Measurements from ENCODE around the gene GPRIN3.

GPRIN3 gene

DNA sequence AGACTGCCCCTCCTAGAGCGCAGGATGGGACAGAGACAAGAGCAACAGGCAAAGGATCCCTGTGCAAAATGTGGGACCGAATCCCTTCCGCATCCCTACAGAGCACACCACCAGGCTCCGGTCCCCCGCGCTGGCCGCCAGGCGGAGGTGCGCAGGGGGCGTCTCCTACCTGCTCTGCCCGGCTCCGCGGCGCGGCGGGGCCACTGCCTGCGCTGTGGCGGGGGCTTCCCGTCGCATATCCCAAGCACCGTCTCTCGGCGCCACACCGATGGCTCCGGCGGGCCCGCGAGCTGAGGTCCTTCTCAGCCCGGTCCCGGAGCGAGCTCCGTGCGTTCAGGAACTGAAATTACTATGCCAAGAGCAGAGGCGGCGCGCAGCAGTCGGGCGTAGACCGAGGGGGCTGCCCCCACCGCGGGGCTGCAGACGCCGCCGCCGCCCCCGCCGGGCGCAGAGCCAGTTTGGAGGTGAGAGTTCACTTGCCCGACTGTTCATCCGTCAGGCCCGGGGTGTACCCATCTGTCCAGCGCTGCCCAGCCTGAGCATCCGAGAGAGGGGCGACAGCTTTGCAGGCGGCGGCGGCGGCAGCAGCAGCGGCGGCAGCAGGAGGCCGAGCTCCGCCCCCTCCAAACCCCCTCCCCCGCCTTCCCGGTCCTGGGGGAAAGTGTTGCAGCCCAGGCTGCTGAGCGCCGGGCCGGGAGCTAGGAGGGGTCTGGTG is at the start of gene GPRIN3:
Gene GPRIN3, minus strand, starts transcription at position 355 of the 715 bp plus-strand sequence. CDS start 57,690 bp downstream, outside the sequence.
- H3K4me3 ChIP-seq (ENCODE audit: low read depth, low read length), result peak within 1 kb of the TSS; percentile 59

DNA sequence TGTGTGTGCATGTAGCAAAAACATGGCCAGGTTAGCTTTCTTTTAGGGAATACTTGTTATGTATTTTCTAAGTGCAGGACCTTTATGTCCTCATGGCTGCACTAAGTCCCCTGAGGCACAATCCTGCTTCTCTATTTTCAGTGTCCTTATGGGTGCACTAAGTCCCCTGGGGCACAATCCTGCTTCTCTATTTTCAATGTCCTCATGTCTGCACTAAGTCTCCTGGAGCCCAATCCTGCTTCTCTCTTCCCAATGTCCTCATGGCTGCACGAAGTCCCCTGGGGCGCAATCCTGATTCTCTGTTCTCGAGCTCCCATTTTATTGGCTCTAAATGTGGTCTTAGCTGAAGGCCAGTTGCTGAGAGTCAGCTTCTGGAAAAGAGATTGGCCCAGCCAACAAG is 49.7 kb upstream of the GPRIN3 start:
- no peak overlapping the region for H3K4me3 ChIP-seq (ENCODE audit: low read depth, low read length)

DNA sequence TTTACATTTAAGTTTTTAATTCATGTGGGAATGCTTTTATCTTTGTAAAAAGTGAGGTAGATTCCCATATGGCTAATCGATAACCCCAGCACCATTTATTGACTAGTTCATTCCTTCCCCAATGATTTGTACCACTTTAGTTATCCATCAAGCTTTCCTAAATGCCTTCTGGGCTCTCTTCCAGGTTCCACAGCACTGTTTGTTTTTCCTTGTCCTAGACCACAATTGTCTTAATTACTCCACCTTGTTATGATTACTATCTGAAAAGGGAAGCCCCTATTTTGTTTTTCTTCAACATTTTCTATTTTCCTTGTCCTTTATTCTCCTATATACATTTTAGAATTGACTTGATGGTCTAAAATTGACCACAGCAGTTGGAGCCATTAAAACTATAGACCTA is 48.5 kb upstream of the GPRIN3 start:
- H3K4me3 ChIP-seq (ENCODE audit: low read depth, low read length), result no peak overlapping the region

DNA sequence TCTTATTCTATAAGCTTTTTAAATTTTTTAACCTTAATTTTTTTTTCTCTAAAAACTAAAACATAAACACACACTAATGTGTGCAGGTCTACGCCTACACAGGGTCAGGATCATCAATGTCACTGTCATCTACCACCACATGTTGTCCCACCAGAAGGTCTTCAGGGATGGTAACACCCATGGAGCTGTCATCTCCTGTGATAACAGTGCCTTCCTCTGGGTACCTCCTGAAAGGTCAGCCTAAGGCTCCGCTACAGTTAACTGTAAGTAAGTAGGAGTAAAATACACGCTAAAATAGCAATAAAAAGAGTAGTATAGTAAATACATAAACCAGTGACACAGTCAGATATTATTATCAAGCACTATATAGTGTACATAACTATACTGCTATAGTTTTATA is 45.9 kb upstream of the GPRIN3 start:
- H3K4me3 ChIP-seq (ENCODE audit: low read depth, low read length), result no peak overlapping the region

DNA sequence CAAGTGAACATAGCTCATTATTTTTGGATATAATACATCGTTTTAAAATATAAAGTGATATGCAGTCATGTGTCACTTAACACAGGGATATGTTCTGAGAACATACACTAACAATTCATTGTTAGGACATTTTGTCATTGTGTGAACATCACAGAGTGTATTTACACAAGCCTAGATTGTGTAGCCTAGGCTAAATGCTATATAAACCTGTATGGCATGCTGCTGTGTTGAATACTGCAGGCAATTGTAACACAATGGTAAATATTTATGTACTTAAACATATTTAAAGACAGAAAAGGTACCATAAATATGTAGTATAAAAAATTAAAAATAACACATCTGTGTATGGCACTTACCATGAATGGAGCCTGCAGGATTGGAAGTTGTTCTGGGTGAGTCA is 44.9 kb upstream of the GPRIN3 start:
- H3K4me3 ChIP-seq (ENCODE audit: low read depth, low read length), result no peak overlapping the region

DNA sequence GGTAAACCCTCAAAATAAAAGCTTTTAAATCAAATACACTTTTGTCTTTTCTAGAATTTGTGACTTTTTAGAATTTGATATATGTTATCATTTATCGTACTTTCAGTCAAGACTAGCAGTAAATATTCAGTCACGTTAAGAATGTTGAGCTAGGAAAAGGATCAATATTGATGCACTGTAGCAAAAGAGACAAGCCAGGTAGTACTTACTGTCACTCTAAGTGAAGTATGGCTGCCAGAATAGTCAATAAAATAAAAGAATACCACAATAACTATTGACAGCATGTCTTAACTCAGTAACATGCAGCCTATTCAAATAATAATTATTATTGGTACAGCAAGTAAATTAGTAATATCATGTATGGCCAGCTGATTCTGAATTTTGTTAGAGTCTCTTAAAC is 43.6 kb upstream of the GPRIN3 start:
- no peak overlapping the region for H3K4me3 ChIP-seq (ENCODE audit: low read depth, low read length)

DNA sequence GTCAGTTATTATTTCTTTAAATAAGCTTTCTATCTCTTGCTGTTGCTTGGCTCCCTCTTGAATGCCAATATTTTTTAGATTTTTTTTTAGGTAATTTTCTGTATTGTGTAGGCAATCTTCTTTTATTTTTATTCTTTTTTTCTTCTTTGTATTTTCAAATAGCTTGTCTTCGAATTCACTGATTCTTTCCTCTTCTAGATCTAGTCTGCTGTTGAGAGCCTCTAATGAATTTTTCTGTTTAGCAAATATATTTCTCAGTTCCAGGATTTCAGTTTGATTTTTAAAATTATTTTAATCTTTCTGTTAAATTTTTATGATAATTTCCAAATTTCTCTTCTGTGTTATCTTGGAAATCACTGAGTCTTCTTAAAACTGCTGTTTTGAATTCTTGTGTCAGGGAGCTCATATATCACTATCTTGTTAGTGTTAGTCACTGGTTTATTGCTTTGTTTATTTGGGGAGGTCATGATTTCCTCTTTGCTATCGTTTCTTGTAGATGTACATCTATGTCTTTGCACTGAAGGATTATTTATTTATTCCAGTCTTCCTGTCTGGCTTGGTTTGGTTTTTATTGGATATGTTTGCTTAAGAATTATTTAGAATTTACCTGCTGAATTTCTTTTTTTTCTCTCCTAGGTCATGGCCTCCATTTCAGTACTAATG is 39.9 kb upstream of the GPRIN3 start:
- no peak overlapping the region for H3K4me3 ChIP-seq (ENCODE audit: low read depth, low read length)

DNA sequence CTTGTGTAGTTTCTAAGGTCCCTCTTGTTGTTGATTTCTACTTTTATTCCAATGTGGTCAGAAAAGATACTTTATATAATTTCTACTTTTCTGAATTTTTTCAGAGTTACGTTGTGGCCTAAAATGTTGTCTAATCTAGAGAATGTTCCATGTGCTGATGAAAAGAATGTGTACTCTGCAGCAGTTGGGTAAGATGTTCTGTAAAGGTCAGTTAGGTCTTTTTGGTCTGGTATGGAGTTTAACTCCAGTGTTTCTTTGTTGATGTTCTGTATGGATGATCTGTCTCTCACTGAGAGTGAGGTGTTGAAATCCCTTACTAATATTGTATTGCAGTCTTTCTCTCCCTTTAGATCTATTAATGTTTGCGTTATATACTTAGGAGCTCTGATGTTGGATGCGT is 37.0 kb upstream of the GPRIN3 start:
- no peak overlapping the region for H3K4me3 ChIP-seq (ENCODE audit: low read depth, low read length)

DNA sequence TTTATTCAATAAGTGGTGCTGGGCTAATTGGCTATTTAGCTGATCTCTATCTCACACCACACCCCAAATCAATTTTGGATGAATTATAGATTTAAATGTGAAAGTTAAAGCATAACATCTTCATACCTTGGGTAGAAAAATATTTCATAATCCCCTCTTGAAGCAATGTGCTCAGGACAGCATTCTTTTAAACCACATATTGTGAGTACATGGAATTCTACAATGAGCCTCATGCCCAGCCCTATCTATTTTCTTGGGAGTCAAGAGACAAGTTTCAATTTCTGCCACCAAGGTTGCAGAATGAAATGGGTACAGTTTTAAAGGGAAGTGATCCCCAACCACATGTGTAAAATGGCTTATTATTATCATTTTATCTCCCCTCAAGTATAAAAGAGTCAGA is 30.6 kb upstream of the GPRIN3 start:
- no peak overlapping the region for H3K4me3 ChIP-seq (ENCODE audit: low read depth, low read length)

DNA sequence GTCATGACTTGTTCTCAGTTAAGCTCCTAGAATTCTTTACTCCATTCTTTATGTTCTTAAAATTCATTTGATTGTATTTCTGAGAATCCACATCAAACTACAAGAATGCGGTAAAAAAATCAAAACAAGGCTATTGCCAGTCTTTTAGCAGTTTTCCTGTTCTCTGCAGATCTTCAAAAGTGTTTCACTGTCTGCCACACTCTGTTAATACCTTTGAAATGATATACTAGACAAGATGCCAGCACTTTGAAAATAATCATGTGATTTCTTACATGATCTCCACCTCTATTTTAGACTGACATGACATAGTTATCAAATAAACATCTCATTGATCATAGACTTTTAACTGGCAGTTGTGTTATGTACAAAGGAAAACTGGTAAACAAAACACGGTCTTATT is 30.1 kb upstream of the GPRIN3 start:
- H3K4me3 ChIP-seq (ENCODE audit: low read depth, low read length), result no peak overlapping the region

DNA sequence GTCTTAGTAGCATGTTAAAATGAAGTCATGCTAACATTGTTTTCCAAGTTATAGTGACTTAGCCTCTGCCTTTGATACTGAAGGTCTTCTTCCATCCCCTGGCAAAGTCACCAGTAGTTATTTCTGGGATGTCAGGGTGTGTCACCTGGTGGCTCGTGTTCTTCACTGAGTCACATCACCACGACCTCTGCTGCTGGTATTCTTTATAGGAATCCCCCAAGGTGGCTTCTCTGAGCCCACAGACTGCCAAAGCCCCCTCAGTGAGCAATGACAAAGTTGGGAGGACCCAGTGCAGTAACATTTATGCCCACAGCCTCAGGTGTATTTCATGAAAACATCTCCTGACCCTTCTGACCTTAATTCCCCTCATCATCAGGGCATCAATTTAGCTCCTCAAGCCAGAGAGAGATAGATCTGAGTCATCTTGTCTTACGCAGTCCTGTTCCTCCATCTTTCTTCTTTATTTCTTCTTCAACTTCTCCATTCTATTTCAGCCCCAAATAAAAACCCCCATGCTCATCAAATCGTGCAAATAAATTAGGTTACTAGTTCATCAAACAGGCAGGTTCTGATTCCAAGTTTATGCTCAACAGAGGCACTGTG is 29.3 kb upstream of the GPRIN3 start:
- H3K4me3 ChIP-seq (ENCODE audit: low read depth, low read length), result no peak overlapping the region

DNA sequence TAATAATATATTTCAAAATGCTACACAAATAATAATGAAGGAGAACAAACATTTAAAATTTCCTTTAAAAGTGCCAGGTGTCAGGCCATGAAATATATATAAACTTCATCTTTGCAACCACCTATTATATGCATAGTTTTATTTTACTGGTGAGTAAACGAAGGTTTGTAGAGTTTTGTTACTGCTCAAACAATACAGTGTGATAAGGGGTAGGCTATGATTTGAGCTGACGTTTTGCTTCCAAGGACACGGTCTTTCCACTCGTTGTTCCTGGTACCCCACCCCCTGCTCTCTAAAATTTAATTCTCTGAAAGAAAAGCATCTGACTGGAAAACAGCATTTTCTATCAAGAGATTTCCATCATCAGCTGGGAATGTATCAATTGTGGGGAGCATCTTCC is 27.2 kb upstream of the GPRIN3 start:
- H3K4me3 ChIP-seq (ENCODE audit: low read depth, low read length), result no peak overlapping the region

DNA sequence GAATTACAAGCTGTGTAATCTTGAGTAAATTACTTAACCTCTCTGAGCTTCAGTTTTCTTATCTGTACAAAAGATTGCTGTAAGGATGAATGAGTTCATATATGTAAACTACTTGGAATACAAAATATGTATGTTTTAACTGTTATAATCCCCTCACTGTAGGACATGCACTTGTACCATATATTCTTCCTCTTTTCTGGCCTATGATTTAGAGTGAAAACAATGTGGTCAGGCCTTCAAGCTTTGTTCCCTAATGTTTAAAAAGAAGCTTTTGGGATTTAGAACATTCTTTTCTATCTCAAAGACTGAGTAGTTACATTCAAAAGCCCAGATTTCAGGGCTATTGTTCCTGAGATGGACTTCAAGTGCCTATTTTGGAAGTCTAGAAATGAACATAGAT is 26.7 kb upstream of the GPRIN3 start:
- H3K4me3 ChIP-seq (ENCODE audit: low read depth, low read length), result no peak overlapping the region

DNA sequence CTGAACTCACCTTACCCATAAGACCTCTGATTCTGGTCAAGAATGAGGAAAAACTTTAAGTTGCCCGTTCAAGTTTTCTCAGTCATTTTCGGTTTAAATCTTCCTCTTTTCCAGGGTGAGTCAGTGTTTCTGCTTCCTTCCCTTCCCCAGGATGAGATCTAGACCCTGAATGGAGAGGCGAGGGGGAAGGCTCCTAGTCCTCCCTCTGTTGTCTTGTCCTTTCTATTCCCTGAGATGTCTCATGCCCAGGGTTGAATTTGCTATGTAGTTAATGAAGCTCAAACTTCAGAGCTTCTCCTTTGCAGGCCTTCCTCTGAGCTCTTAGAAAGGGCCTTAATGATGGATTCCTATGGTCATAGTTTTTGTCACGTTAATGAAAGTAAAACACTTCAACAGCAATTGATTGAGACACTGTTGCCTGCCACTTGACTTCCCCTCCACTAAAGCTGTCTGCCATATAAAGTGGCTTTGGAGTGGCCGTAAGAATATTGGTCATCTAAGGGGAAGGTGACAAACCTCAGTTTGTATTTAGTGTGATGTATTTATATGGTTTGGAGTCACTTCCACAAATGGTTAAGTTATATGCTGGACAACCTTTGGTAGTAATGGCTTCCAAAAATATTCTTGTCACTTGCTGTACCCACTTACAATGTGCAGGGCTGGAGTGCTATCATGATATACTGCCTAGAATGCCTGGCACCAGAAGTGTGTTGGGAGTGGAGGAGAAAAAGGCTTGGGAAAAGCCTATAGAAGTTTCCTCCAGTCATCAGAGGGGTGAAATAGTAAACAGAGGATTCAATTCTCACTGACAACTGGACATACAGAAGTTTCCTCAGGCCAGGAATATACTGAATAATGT is 24.3 kb upstream of the GPRIN3 start:
- H3K4me3 ChIP-seq (ENCODE audit: low read depth, low read length), result no peak overlapping the region

DNA sequence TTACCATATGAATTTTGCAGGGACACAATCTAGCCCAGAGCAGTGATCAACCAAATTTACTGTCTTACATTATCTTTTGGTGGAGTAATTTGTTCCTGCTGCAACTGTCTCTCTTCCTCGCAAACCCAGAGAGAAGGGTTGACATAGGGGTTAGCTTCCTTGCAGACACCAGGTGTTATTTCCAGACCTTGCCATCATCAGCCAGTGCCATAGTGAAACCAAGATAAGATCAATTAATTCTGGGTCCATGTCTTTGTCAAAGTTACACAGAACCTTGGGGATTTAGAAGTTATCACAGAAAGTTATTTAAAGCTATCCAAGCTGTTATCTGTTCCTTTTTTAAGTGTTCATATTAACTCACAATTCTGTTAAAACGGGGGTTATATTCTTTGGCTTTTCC is 23.6 kb upstream of the GPRIN3 start:
- no peak overlapping the region for H3K4me3 ChIP-seq (ENCODE audit: low read depth, low read length)

DNA sequence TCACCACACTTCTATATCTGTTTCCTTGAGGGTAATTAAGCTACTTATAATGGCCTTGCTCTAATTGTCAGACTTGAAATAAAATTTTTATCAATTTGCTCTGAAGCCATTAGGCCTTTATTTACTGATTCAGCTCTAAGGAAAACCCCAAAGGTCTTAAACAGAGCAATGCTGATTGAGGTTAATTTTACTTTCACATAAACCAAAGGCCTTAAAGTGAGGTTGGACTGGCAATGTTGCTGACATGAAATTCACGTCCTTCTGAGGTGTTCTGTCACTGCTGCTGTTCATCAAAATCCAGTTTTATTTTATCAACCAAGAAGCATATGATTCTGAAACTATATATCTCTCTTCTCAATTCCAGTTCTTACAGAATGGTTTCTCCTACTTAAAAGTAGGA is 21.7 kb upstream of the GPRIN3 start:
- H3K4me3 ChIP-seq (ENCODE audit: low read depth, low read length), result no peak overlapping the region

DNA sequence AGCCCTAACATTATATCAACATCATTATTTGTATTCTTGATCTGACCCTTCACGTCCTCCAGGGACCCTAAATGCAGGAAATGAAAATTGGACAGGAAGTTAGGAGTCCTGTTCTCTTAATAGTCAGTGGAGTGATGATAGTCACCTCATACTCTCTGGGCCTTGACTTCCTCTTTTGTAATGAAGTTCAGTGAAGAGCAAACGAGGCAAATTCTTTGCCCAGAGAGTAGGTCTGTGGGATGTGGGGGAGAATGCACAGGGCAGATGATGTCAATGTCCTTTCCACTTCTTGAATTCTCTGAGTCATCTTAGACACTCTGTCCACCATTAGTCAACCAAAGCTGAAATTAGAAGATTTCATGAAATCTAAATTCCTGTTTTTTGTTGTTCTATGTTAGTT is 17.1 kb upstream of the GPRIN3 start:
- no peak overlapping the region for H3K4me3 ChIP-seq (ENCODE audit: low read depth, low read length)

DNA sequence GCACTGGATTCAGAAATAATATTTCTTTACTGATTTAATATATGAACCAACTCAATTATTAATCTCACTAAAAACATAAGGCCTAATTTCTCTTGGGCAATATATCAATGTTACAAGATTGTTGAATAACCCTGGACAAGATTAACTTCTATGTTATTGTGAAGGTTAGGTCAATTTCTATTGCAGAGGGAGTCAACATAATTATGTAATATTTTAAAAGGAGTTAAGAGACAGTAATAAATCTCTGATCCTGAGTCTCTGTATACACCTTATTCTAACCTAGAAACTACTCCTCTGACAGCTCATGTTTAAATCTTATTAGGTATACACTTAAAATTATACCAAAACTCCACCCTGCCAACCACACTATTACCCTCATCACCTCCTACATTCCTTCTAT is 15.1 kb upstream of the GPRIN3 start:
- no peak overlapping the region for H3K4me3 ChIP-seq (ENCODE audit: low read depth, low read length)

DNA sequence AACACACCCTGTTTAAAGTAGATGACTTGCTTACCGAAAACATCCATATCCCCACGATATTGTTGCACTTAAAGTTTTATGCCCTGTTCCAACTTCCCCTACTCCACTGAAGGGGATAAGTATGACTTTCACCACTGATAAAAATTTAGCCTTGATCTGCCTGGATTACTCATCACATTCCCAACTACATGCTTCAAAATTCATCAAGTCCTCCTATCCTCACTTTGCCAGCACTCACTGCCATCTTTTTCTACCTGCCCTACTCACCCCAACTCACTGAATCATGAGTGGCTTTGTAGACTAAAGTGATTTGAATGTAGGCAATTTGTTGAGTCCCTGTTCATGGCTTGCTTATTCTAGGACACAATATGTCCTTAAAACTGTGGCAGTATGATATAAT is 12.2 kb upstream of the GPRIN3 start:
- H3K4me3 ChIP-seq (ENCODE audit: low read depth, low read length), result no peak overlapping the region

DNA sequence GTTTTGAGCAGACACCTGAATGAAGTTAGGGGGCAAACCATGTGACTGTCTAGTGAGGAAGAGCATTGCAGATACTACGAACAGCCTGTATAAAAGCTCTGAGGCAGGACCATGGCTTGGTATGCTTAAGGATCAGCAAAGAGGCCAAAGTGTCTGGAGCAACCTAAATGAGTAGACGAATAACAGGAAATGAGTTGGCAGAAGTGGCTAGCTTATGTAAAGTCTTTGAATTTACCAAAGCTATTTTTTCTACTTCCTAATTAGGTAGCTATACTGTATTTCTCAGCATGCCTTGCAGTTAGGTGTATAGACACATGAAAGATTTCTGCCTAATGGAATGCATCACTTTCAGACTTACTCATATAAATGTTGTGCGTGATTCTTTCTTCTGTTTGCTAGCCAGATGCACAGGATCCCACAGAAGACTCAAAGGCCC is 9.3 kb upstream of the GPRIN3 start:
- no peak overlapping the region for H3K4me3 ChIP-seq (ENCODE audit: low read depth, low read length)

DNA sequence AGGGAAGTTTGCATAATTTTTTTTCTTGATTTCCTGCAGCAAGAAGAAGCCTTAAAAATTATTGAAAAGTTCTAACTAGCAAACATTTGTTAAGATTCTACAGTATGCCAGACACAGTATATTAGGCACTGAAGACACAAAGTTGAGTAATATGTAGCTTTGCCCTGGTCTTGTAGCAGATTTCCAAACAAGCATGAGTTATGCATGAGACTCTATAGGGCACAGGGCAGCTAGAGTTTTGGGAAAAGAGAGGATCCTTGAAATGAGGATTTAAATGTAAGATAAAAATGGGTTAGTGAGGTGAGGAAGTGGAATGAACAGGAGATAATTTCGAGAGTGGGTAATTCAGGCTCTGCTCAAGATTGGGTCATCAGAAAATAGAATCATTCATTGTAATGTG is 8.6 kb upstream of the GPRIN3 start:
- no peak overlapping the region for H3K4me3 ChIP-seq (ENCODE audit: low read depth, low read length)

Measured in iPS-11a (cell line).